Activated CD4-positive, alpha-beta T cell treated with anti-CD3 and anti-CD28 coated beads, Interleukin-2, amount 10 ng/mL, durations not matched to agents 24 days and 14 days (primary cell): ENCODE measurements around the gene PPM1H. TPM values are rescaled to one million over a fixed set of nuclear protein-coding genes. Genes with fewer than 3 reads are reported as not detected.
"Not testable (repeated sequence)": the region's sequence is repeated elsewhere in the genome, so short reads cannot be mapped to it uniquely, and the experiment has no call there.

Experiments
- DNase-seq: peaks from one replicate; pipeline ENCODE4 v3.0.0; 2022
- H3K27ac Mint-ChIP-seq: one replicate; pipeline ENCODE4 v1.8.0; 2022; ENCODE audit warnings: mild to moderate bottlenecking, mixed read lengths
- H3K27me3 Mint-ChIP-seq: one replicate; pipeline ENCODE4 v1.8.0; 2022; ENCODE audit warnings: mixed read lengths
- H3K36me3 Mint-ChIP-seq: one replicate; pipeline ENCODE4 v1.8.0; 2022; ENCODE audit warnings: low read depth, mild to moderate bottlenecking, mixed read lengths
- H3K4me1 Mint-ChIP-seq: one replicate; pipeline ENCODE4 v1.8.0; 2021; ENCODE audit warnings: mixed read lengths
- H3K4me3 Mint-ChIP-seq: one replicate; pipeline ENCODE4 v1.8.0; 2022; ENCODE audit warnings: mild to moderate bottlenecking, moderate library complexity, mixed read lengths
- H3K9me3 Mint-ChIP-seq: one replicate; pipeline ENCODE4 v1.8.0; 2021; ENCODE audit warnings: mixed read lengths
- intact Hi-C: fragments of 100-400 bp; cut with micrococcal nuclease; formaldehyde crosslinking; loops from one replicate; pipeline ENCODE4 v1.15.1; 2023
- total RNA-seq: library from RNA; stranded (reverse); gene quantifications from 2 replicates; pipeline ENCODE4 v1.2.3, GENCODE V29; 2022

The PPM1H gene
- 0.12 TPM in 1 of 2 replicates, not detected in the other for total RNA-seq

DNA sequence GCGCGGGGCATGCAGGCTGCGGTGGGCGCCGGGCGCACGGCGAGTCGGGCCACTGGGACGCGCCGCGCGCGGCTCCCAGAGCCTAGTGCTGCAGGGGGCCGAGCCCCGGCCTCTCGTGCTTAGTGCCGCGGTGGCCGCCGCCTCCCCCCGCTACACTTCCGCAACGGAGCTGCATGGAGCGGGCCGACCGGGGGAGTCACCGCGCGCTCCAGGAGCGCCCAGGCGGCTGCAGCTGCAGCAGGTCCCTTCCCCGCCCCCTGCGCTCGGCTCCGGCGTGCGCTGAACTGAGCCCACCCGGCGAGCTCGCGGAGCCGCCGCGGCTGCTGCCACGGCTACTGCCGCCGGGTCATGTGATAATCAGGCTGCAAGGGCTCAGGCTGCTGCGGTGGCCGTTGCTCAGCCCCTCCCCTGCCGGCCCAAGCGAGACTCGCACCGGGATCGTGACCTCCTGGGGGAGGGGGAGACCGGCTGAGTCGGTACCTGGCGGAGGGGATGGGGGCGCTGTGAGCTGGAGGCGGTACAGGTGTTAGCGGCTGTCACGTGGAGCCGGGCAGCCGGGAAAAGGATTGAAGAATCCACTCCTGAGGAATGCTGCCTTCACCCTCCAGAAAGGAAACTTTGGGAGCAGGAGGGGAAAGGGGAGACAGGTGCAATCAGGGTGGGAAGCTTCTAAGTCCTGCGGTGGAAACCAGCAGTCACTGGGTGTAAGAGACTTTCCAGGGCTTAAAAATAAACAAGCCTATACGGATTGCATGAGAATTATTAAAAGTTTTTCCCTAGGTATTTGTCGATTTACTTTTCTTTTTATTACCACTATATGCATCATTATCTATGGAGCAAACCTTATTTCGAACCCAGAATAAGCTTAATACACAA lies at the start of gene PPM1H:
Gene PPM1H (minus strand): TSS at position 352 of the 876 bp plus-strand sequence. CDS start 414 bp downstream, outside the sequence.
- Mint-ChIP-seq H3K9me3 (no peaks in the 10 kb centered on the region), H3K27ac (no peak within 1 kb of the TSS), H3K36me3 (no peaks in the 10 kb centered on the region), H3K4me3 (peak within 1 kb of the TSS; percentile 82), H3K4me1 (peaks cover 10% of the 10 kb centered on the region), H3K27me3 (peaks cover 44% of the 10 kb centered on the region)
- DNase-seq = peak; percentile 78
- intact Hi-C loops = no loop called here

- H3K4me3 Mint-ChIP-seq = no peak overlapping the region
- no peak for DNase-seq
These were observed 48.6 kb upstream of the PPM1H start for GRCh38 chr12:62983594-62983993.

DNA sequence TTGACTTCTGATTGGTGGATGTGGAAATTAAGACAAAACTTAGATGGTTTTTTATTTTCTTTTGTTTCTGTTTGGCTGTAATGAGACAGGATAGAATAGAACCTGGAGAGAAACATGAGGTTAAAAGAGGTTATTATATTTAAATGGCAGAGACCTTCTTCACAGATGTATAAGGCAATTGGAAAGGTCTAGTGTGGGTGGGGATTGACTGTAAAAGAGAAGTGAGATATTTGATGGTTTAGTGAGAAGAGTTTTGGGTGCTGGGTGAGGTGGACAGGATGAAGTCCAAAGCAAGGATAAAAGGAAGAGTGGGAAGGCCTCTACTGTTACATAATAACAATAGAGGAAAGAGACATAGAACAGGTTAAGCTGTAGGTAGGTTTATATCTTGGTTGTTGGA lies 43.8 kb upstream of the PPM1H start:
- H3K9me3 Mint-ChIP-seq = no peaks in the 10 kb centered on the region
- no peaks in the 10 kb centered on the region for H3K27me3 Mint-ChIP-seq
- no peak overlapping the region for H3K4me3 Mint-ChIP-seq
- no peak for DNase-seq
- intact Hi-C loops = no loop called here
- no peaks in the 10 kb centered on the region for H3K36me3 Mint-ChIP-seq
- no peak overlapping the region for H3K27ac Mint-ChIP-seq
- no peaks in the 10 kb centered on the region for H3K4me1 Mint-ChIP-seq

More at GRCh38 chr12:62983594-62983993, 48.6 kb upstream of the PPM1H start:
- no peaks in the 10 kb centered on the region for H3K9me3 Mint-ChIP-seq
- H3K27me3 Mint-ChIP-seq = peaks cover 4% of the 10 kb centered on the region
- H3K27ac Mint-ChIP-seq = no peak overlapping the region
- no peaks in the 10 kb centered on the region for H3K36me3 Mint-ChIP-seq
- no peaks in the 10 kb centered on the region for H3K4me1 Mint-ChIP-seq
- intact Hi-C loops = no loop called here

- intact Hi-C loops = no loop called here
- no peaks in the 10 kb centered on the region for H3K9me3 Mint-ChIP-seq
- H3K27ac Mint-ChIP-seq = no peak overlapping the region
- no peaks in the 10 kb centered on the region for H3K27me3 Mint-ChIP-seq
- no peaks in the 10 kb centered on the region for H3K4me1 Mint-ChIP-seq
- no peaks in the 10 kb centered on the region for H3K36me3 Mint-ChIP-seq
- H3K4me3 Mint-ChIP-seq = no peak overlapping the region
- no peak for DNase-seq
These were observed 42.9 kb upstream of the PPM1H start for GRCh38 chr12:62977883-62978282.

DNA sequence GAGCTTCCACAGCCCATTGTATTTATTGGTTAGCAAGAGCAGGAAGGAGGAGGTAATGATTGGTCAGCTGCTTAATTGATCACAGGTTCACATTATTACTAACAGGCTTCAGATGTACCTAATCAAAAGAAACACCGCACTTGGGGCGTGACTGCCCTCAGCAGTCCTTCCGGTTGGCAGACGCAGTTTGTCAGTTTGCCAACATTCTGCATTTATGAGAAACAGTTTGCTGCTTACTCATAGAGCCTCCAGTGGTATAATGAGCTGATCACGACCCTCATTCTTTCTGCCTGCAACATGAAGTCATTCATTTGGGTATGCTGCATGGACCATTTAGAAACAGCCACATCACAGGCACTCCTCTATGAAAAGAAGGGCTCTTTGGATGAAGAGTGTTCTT lies 42.5 kb upstream of the PPM1H start:
- no peak overlapping the region for H3K27ac Mint-ChIP-seq

GRCh38 chr12:62976110-62976662 lies 41.2 kb upstream of the PPM1H start:
- Mint-ChIP-seq H3K27me3 (no peaks in the 10 kb centered on the region), H3K27ac (no peak overlapping the region), H3K36me3 (no peaks in the 10 kb centered on the region), H3K4me1 (no peaks in the 10 kb centered on the region), H3K4me3 (no peak overlapping the region), H3K9me3 (no peaks in the 10 kb centered on the region)
- DNase-seq = no peak
- intact Hi-C loops = no loop called here

More for the DNA sequence above, 42.5 kb upstream of the PPM1H start:
- intact Hi-C loops = no loop called here
- Mint-ChIP-seq H3K4me1 (no peaks in the 10 kb centered on the region), H3K36me3 (no peaks in the 10 kb centered on the region), H3K27me3 (no peaks in the 10 kb centered on the region), H3K4me3 (no peak overlapping the region), H3K9me3 (no peaks in the 10 kb centered on the region)
- DNase-seq = no peak

GRCh38 chr12:62971769-62972525 lies 37.0 kb upstream of the PPM1H start:
- no peak overlapping the region for H3K4me3 Mint-ChIP-seq
- intact Hi-C loops = no loop called here
- H3K4me1 Mint-ChIP-seq = no peaks in the 10 kb centered on the region
- H3K27ac Mint-ChIP-seq = no peak overlapping the region
- no peaks in the 10 kb centered on the region for H3K27me3 Mint-ChIP-seq
- H3K9me3 Mint-ChIP-seq = no peaks in the 10 kb centered on the region
- no peaks in the 10 kb centered on the region for H3K36me3 Mint-ChIP-seq
- no peak for DNase-seq

- intact Hi-C loops = no loop called here
- no peak overlapping the region for H3K27ac Mint-ChIP-seq
These were observed 34.7 kb upstream of the PPM1H start for GRCh38 chr12:62969695-62970094.

DNA sequence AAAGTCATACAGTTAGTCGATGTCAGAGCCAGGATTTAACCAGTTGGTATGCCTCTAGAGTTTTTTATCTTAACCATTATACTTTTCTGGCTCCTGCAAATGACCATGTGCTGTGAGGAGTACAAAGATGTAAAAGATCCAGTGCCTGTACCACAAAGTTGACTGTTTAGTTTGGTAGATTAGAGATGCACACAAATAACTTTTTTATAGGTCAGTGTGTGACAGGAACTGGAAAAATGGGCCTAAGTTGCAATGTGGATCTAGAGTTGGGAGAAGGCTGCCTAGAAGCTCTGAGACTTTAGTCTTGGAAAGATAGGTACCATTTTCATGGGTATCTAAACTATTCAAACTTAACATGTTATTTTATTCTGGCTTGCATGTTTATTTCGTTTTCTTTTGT lies 32.8 kb upstream of the PPM1H start:
- H3K4me3 Mint-ChIP-seq = no peak overlapping the region
- no peak for DNase-seq
- H3K36me3 Mint-ChIP-seq = no peaks in the 10 kb centered on the region
- H3K27me3 Mint-ChIP-seq = no peaks in the 10 kb centered on the region
- H3K27ac Mint-ChIP-seq = no peak overlapping the region
- intact Hi-C loops = no loop called here
- no peaks in the 10 kb centered on the region for H3K9me3 Mint-ChIP-seq
- no peaks in the 10 kb centered on the region for H3K4me1 Mint-ChIP-seq

More at GRCh38 chr12:62969695-62970094, 34.7 kb upstream of the PPM1H start:
- no peaks in the 10 kb centered on the region for H3K9me3 Mint-ChIP-seq
- H3K4me1 Mint-ChIP-seq = no peaks in the 10 kb centered on the region
- H3K4me3 Mint-ChIP-seq = no peak overlapping the region
- no peak for DNase-seq
- H3K27me3 Mint-ChIP-seq = no peaks in the 10 kb centered on the region
- H3K36me3 Mint-ChIP-seq = no peaks in the 10 kb centered on the region

DNA sequence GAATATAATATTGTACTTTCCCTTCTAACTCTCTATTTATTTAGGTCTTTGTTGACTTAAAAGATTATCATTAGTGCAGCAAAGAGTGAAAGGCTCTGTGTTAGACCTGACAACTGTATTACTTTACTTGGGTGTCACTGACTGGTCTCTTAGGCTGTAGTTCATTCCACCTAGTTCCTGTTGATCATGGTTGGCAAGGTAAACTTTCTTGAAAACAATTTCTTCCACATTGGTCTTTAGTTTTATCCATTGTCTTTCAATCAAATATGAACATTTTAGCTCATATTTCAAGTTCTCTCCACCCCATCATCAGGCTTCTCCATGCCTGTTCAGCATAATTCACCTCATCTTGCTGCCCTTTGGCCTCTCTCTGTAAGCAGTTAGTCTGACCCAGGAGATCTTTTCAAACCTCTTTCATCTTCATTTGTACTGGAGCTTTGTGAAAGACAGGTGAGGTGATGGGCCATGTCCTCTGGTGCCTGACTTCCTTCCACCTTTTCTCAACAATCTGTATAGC lies 32.1 kb upstream of the PPM1H start:
- no peaks in the 10 kb centered on the region for H3K4me1 Mint-ChIP-seq
- intact Hi-C loops = no loop called here
- H3K9me3 Mint-ChIP-seq = no peaks in the 10 kb centered on the region
- no peak for DNase-seq
- no peaks in the 10 kb centered on the region for H3K27me3 Mint-ChIP-seq
- H3K36me3 Mint-ChIP-seq = no peaks in the 10 kb centered on the region
- no peak overlapping the region for H3K4me3 Mint-ChIP-seq
- no peak overlapping the region for H3K27ac Mint-ChIP-seq

DNA sequence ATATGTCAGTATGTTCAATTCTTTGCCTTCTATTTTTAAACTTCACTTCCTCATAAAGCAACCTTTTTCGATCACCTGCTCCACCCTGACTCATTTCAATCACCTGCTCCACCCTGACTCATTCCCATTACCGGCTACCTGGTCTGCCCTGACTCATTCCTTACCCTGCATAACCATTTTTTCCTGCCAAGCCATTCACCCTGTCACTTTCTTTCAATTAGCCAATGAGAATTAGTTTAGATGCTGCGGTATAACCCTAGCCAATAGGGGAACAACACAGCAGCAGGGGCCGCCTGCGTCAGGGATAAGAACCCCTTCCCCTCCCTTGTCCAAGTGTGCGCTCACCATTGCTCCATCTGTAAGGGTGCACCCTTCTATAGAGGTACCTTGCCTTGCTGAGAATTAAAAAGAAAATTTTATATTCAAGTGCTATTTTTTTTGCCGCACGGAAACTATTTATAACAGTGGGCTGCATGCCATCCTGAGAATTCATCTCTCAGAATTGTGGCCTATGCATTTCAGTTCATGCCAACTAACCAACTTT lies 31.6 kb upstream of the PPM1H start:
- H3K36me3 Mint-ChIP-seq, H3K4me1 Mint-ChIP-seq, H3K9me3 Mint-ChIP-seq, DNase-seq, H3K27me3 Mint-ChIP-seq, intact Hi-C loops, H3K4me3 Mint-ChIP-seq, H3K27ac Mint-ChIP-seq: not testable (repeated sequence)

DNA sequence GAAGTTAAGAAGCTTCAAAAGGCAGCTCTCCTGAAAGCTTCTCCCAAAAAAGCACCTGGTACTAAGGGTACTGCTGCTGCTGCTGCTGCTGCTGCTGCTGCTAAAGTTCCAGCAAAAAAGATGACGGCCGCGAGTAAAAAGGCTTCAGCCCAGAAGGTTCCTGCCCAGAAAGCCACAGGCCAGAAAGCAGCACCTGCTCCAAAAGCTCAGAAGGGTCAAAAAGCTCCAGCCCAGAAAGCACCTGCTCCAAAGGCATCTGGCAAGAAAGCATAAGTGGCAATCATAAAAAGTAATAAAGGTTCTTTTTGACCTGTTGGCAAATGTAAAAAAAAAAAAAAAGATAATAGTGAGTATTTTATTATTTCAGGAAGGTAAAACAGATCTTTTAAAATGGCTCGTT lies 30.8 kb upstream of the PPM1H start:
- H3K9me3 Mint-ChIP-seq, H3K4me1 Mint-ChIP-seq, H3K36me3 Mint-ChIP-seq, DNase-seq, H3K27me3 Mint-ChIP-seq, H3K4me3 Mint-ChIP-seq, intact Hi-C loops, H3K27ac Mint-ChIP-seq: not testable (repeated sequence)

- intact Hi-C loops, H3K27me3 Mint-ChIP-seq, H3K9me3 Mint-ChIP-seq, H3K4me1 Mint-ChIP-seq, H3K4me3 Mint-ChIP-seq, DNase-seq, H3K36me3 Mint-ChIP-seq, H3K27ac Mint-ChIP-seq: not testable (repeated sequence)
These were observed 30.3 kb upstream of the PPM1H start for GRCh38 chr12:62965242-62965641.
